Kidney glomerular epithelial cell (primary cell): Measurements from ENCODE around the gene GPR25.
A peak's percentile ranks its signal among the peaks of the same experiment; 100 is the strongest.

Source experiments
- DNase-seq: peaks from one replicate; lab custom pipeline; 2025; lab: John Stamatoyannopoulos, UW

Gene GPR25, protein sequence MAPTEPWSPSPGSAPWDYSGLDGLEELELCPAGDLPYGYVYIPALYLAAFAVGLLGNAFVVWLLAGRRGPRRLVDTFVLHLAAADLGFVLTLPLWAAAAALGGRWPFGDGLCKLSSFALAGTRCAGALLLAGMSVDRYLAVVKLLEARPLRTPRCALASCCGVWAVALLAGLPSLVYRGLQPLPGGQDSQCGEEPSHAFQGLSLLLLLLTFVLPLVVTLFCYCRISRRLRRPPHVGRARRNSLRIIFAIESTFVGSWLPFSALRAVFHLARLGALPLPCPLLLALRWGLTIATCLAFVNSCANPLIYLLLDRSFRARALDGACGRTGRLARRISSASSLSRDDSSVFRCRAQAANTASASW

DNA sequence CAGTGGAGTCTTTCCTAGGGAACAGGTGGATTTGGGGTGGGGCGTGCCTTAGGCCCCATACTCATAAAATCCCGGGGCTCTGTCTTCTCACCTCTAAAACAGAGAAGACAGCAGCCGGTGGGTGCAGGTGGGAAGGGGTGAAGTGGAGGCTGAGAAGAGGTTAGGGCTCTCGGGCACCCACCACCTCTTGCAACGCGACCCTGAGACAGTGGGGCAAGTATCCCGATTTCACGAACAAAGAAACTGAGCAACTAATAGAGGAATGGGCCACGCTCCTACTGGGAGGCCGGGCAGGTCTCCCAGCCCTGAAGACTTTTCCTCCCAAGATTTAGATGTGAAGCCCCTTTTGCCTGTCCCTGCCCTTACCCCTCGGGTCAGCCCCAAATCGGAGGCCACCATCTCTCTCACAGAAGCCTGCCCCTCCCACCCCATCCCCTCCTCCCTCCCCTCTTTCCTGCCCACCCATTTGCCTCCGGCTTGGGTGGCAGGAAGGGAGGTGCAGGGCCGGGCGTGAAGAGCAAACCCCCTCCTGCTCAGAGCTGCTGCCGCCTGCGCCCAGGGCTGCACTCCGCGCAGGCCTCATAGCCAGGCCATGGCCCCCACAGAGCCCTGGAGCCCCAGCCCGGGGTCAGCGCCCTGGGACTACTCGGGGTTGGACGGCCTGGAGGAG, at the start of gene GPR25:
GPR25 (plus strand) TSS at position 536 of the 670 bp plus-strand sequence; CDS start at position 593, 57 bp downstream.
- no peak for DNase-seq

DNA sequence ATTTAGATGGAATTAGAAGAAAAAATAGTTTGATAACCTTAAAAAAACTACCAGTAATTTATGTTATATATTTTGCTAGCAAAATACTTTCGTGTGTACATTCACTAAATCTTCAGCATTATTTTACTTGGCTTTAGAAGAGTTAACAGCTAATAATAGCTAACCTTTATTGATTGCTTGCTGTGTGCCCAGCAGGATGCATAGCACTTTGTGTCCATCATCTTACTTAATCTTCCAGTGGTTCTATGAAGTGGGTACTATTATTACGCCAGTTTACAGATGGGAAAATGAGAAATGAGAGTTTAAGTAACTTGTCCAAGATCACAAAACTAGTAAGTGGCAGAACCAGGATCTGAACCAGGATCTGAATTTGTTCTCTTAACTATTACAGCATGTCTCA, 41.7 kb upstream of the GPR25 start:
- no peak for DNase-seq

DNA sequence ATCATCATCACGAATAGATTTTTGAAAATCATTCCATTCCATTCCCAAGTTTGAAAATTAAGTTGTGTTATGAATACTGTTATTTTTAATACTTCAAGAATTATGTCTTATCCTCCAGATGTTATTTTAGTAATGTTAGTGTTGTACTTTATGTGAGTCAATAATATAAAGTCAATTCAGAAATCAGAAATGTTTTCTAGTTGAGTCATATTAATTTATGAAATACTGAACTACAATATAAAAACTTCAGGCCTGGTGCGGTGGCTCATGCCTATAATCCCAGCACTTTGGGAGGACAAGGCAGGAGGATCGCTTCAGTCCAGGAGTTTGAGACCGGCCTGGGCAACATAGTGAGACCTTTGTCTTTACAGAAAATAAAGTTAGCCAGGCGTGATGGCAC, 38.4 kb upstream of the GPR25 start:
- no peak for DNase-seq

DNA sequence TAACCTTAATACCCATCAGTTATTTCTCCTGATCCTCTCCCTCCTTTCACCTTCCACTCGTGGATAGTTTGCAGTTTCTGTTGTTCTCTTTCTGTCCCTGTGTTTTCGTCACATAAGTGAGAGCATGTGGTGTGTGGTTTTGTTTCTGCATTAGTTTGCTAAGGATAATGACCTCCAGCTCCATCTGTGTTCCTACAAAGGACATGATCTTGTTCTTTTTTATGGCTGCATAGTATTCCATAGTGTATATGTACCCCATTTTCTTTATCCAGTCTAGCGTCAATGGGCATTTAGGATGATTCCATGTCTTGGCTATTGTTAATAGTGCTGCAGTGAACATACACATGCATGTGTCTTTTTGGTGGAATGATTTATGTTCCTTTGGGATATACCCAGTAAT, 36.6 kb upstream of the GPR25 start:
- no peak for DNase-seq

DNA sequence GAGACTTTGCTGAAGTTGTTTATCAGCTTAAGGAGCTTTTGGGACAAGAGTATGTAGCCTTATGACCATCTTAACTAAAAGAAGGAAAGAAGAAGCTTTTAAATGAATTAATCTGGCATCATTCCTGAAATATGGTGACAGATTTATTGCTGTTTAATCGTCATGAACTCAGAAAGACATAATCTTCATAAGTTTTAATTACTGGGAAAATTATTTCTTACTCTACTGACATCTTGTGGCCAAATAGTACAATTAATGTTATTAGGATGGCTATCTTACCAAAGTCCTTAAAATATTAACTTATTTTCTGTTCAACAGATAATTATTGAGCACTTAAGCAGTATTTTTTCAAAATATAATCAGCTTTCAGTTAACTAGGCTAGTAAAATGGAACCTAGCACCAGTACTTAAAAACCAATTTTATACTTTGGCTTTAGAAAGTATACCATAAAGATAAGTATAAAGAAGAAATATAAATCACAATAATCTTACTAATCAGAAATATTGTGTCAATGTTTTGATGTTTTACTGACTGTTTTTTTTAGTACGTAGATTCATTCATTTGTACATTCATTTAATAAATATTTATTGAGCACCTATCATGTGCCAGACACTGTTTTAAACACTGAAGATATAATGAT, 34.7 kb upstream of the GPR25 start:
- DNase-seq = peak; percentile 22

DNA sequence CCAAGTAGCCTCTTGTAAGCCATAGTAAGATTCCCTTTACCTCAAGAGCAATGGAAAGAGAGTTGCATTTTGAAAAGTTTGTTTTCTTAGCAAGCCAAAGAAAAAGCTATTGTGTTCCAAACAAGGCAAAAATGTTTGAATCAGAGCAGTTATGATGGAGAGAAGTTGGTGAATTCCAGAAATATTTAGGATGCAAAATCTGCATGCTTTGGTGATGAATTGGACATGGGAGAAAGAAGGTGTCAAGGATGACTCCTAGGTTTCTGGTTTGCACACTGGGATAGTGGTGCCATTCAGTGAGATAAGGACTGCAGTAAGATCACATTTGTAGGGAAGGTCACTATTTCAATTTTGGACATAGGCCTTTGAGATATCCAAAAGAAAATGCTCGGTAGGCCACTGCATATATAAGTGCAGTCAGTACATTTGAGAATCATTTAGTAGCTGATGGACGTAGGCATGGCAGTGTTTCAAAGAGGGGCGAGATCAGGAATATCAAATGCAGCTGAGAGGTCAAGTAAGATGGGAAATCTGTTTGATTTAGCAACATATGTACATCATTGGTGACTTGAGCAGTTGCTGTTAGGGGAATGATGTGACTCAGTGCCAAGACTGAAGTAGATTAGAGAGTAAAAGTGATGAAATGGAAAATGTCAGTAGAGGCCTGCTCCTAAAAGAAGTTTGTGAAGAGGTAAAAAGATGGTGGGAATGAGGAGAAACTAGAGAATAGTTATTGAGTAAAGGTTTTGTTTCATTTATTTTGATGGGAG, 33.9 kb upstream of the GPR25 start:
- no peak for DNase-seq

DNA sequence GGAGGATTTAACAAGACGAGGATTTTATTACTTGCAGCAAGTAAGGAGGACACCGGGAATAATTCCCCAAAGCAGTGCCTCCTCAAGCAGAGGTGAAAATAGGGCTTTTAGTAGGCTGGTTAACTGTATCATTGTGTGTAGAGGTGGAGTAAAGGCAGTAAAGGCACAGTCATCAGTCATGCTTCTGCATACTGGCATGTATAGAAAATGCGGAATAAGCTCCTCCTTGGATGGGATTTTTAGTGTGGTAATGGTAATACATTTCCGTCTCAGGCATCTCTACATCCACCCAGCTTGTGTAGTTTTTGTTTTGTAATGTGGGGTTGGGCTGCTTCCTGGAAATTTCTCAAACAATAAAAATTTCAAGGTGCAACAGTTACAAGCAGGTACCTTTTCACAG, 27.4 kb upstream of the GPR25 start:
- DNase-seq = no peak

DNA sequence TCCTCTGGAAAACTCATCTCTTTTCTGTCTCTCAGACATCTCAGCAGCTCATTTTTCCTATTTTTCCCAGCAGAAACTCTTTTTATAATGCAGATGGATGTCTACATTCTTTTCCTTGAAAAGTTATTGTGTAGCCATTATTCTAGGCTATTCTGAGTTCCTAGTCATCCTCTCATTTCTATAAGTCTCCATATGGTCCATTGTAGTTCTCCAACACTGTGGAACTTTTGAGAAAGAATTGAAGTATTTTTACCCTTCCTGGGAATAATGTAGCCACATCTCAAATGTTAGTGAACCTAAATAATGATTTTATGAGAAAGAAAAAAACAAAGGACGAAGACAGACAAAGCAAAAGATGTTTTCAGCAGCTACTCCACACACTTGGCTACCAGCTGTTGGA, 26.4 kb upstream of the GPR25 start:
- no peak for DNase-seq

DNA sequence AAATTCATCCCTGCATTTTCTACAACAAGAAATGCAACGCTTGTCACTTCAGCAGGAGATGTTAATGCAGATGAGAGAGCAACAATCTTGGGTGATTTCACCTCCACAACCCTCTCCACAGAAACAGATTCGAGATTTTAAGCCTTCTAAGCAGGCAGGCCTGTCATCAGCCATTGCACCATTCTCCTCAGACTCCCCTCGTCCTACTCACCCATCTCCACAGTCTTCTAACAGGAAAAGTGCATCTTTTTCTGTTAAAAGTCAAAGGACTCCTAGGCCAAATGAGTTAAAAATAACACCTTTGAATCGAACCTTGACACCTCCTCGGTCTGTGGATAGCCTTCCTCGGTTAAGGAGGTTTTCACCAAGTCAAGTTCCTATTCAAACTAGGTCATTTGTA, 23.4 kb upstream of the GPR25 start:
- no peak for DNase-seq

DNA sequence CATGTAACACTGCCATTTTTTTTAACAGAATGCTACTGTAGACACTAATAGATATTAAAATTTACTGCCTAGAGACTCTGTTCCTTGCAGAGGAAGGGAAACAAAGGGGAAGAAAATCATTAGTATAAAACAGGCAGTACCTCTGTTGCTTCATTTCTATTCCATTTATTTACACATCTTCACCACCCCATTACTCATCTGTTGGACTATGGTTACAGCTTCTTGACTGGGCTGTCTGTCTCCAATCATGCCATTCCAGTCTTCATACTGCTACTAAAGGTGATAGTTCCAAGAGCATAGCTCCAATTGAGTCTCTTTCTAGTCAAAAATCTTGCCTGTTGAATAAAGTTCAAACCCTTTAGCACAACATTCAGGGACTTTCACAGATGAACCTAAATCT, 22.2 kb upstream of the GPR25 start:
- no peak for DNase-seq

DNA sequence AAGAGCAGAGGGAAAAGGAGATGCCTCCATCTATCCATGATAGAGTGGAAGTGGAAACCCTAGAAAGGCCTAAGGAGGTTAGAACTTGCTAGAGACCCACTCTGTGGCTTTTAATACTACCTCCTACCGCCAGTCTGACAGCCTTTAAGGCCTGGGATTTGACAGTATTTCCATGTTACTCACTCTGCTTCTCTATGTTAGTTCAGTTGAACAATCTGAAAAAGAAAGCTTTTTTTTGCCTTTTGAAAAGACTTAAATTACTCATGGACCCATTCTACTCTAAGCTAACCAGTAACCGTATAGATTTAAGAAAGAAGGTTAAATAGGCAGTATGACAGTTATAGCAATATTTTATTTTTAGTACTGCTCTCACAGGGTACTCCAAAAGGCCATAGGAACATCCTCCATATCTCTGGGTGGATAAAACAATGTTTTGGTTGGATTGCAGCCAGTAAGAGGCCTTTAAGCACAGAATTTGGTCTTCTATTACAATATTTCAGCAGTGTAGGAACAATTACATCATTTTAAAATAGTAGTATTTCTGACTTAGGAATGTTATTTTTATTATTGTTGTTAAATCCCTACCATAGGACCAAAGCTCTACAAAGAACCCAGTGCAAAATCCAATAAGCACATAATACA, 15.9 kb upstream of the GPR25 start:
- DNase-seq = no peak

DNA sequence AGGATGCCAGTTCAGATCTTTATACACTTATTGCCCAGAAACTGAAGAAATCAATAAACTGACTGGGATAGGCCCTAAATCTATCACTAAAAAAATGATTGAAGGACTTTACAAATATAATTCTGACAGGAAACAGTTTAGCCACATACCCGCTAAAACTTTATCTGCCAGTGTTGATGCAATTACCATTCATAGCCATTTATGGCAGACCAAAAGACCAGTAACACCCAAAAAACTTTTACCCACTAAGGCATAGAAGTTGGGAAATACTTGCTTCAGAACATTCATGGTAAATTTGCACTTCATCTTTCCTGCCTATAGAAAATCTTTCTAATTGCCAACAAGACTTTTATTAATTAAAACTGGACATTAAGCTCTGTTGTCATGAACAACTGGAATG, 15.0 kb upstream of the GPR25 start:
- DNase-seq = no peak

DNA sequence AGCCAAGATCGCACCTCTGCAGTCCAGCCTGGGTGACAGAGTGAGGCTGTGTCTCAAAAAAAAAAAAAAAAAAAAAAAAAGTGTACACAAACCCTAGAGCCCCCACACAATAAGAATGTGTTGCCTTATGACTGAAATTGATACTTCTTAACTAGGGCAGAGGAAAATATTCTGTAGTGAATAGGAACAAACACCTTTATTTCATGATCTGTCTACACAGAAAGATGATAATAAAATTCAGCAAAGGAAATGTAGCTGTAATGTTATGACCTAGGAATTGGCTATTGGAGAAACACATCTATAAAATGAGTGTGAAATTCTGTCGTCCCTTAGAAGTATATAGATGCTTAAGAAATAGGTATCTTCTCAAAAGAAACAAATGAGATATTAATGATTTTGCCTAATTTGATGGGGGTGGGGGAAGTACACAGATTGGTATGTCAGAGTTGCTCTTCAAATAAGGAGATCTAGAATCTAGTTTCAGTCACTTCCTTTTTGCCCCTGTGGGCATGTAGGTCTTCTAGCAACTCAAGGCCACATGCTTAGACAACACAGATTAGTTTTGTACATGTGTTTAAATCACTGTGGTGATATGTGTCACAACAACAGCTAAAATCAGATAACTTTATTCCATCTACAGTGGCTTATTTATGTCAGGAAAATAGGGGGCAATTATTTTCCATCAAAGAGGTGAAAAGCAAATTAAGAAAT, 10.7 kb upstream of the GPR25 start:
- no peak for DNase-seq

DNA sequence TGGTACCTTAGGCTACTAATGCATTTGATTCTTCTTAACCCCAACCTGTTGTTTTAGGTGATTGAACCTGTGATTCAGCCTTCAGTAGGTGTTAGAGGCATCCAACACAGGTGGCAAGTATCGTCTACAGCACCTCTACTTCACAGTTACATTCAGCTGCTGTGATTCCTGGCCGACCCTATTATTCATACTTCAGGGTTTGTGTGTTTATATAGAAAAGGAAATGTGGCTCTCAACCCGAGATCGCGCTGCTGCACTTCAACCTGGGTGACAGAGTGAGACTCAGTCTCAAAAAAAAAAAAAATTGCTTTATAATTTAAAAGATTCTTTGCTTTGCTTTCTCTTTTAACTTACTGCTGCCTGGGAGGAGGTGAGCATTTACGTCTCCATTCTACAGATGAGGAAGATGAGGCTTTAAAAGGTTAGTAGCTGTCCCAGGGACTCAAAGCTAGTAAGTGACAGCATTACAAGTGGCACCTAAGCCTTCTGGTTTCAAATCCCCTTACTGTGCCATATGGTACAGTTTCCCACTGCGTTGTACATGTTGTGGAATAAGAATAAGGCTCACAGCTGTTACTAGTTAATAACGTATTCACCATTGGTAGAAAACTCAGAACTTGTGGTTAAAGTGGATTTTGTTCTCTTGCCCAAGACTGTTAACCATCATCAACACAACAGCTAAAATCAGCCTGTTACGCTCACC, 9.9 kb upstream of the GPR25 start:
- no peak for DNase-seq

DNA sequence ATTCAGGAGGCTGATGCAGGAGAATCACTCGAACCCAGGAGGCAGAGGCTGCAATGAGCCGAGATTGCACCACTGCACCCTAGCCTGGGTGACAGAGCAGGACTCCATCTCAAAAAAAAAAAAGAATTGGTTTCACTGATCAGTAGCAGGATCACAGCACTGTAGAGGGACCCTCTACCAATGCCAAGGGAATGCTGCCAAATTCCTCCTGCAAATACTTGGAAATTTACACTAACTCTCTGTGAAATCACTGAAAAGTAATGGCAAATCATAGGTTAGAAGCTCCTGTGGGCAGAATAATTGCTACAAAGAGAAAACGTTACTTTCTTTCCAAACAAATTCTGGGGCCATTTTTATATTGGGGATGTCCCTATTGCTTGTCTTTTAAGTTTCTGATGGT, 6.7 kb upstream of the GPR25 start:
- no peak for DNase-seq

DNA sequence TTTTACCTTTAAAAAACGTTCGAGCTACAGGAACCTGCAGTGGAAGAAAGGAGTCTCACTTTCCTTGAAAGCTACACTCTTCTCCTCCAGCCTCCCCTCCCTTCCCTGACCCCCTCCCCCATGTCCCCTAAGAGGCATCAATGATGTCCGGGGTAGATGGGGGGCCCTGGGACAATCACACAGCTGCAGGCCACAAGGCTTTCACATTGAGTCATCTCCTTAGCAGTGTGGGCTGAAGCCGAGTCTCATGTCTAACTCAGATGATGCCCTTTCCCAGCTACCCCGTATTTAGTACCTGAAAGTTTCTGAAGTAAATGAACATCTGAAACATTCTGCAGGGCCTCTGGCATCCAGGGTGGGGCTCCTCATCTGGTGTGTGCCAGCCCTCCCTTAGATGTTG, 6.3 kb upstream of the GPR25 start:
- DNase-seq = no peak

DNA sequence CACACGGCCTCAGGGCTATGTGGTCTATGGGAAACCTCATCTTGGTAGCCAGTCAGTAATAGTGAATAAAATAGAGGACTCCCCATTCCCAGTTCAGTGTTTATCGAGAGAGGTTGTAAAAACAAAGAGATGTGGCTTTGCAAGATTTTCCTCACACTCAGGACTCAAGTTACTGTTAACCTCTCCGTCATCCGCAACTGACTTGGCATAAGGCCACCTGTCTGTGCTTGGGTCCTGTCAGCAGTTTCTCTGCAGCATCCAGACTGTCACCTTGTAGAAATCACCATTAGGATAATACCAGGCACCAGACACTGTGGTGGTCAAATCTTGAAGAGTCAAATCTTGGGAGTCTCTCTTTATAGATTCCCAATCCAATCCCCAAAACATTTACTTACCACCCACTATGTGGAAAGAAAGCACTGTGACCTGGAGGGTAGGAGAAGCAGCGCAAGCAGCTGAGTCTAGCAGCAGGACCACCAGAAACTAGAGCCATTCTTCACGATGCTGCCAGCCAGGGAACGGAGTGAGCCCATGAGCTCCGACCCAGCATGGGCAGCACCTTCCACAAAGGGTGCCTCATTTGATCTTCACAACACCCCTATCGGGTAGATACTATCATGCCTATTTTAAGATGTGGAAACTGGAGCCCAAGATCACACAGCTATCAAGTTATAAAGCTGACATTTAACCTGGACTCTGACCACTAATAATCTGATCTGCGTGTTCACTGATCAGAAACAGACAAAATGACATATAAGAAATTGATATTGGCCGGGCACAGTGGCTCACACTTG, 5.6 kb upstream of the GPR25 start:
- peak; percentile 7 for DNase-seq

DNA sequence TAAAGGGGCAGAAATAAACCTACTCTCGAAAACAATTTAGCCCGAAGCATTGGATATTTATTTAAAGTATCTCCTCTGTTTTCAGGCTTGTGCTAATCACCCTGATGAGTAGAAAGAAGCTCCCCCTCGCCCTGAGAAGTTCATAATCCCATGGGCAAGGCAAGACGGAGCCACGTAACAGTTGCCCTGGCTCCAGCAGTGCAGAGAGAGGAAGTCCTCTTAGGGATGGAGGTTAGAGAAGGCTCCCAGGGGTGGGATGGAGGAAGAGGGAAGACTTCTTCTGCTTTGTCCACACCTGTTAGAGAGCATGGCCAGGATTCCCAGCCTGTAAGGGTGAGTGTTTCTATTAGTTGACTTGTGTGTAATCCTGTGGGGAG, 3.4 kb upstream of the GPR25 start:
- DNase-seq = no peak

DNA sequence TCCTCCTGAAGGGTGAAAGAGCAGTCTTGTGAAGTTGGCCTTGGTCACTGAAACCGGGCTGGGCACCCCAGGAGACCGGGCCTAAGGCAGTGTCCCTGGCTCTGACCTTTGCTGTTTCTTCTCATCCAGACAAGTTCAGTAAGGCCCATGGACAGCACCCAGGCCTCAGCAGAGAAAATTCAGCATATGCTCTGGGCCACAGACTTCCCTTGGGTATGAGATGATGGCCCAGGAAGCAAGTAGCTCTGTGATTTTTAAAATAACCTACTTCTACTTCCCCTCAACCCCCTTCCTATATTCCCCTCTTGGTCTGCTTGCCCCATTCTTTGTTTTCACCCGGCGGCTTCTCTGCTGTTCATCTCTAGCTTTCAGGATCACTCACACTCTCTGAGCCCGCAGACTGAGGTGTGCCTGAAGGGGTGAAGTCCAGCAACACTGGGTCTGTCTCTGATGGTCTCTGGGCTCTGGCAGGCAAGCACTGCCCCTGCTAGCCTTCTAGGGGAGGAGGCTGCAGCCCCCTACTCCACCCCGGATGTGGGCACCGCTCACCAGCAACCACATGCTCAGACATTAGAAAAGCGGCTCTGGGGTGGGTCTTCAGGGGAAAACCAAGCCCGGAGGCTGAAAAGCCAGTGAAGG, 2.9 kb upstream of the GPR25 start:
- DNase-seq = no peak
